ENCODE data around the gene SLC25A6. TPM values are rescaled to one million over a fixed set of nuclear protein-coding genes. Genes with fewer than 3 reads are reported as not detected.

Gene SLC25A6
- total RNA-seq, 5 donors from 2014 or later (not counting 1 experiment from before 2014, with no cell fraction given), result 293 to 355 (median 334) TPM

GRCh38 chrX:1397441-1398270 lies 5.7 kb upstream of the SLC25A6 start:
- Histone ChIP-seq H3K4me1 (ENCODE audit: control insufficient read depth in 1 of 2, extremely low read depth in 1 of 2, insufficient read depth in 2 of 2, low read length in 2 of 2) (peaks cover 3 to 13% of the 10 kb centered on the region in 2 experiments), H3K4me3 (ENCODE audit: control insufficient read depth in 1 of 2, extremely low read depth in 1 of 2, low read length in 1 of 2) (no peak overlapping the region), H3K27me3 (replicated peaks in 1 of 2; ENCODE audit: control insufficient read depth in 2 of 2, extremely low read depth in 1 of 2, insufficient read depth in 2 of 2, low read length in 1 of 2) (no peaks in the 10 kb centered on the region), H3K36me3 (ENCODE audit: control insufficient read depth in 2 of 2, extremely low read depth in 1 of 2, insufficient read depth in 1 of 2, low read length in 1 of 2) (peaks cover 0 to 16% of the 10 kb centered on the region in 2 donors), H3K9me3 (no peaks in the 10 kb centered on the region), H3K27ac (ENCODE audit: low read length) (no peak overlapping the region)
- H3K36me3 Mint-ChIP-seq, result peaks cover 4% of the 10 kb centered on the region
- H3K27ac Mint-ChIP-seq, result no peak overlapping the region
- H3K4me1 Mint-ChIP-seq, result peaks cover 14 to 34% (median 20%) of the 10 kb centered on the region in 3 donors
- H3K4me3 Mint-ChIP-seq, result no peak overlapping the region
- no peaks in the 10 kb centered on the region for H3K9me3 Mint-ChIP-seq
- CTCF ChIA-PET, result no interaction called here
- WGBS (ENCODE audit: insufficient coverage), result 92% methylated on average over 14 of the region's 29 CpGs
- POLR2A ChIA-PET, result no interaction called here
- ATAC-seq (replicated peaks in 1 of 4) (no peak), DNase-seq (no peak)
- no peaks in the 10 kb centered on the region for H3K27me3 Mint-ChIP-seq

GRCh38 chrX:1397001-1397400 lies 5.1 kb upstream of the SLC25A6 start:
- H3K9me3 Mint-ChIP-seq, result no peaks in the 10 kb centered on the region

GRCh38 chrX:1395646-1396216 lies 3.8 kb upstream of the SLC25A6 start:
- Histone ChIP-seq H3K4me3 (ENCODE audit: control insufficient read depth in 1 of 2, extremely low read depth in 1 of 2, low read length in 1 of 2) (no peak overlapping the region), H3K27me3 (replicated peaks in 1 of 2; ENCODE audit: control insufficient read depth in 2 of 2, extremely low read depth in 1 of 2, insufficient read depth in 2 of 2, low read length in 1 of 2) (no peaks in the 10 kb centered on the region), H3K27ac (ENCODE audit: low read length) (no peak overlapping the region), H3K9me3 (no peaks in the 10 kb centered on the region), H3K4me1 (ENCODE audit: control insufficient read depth in 1 of 2, extremely low read depth in 1 of 2, insufficient read depth in 2 of 2, low read length in 2 of 2) (peaks cover 8 to 20% of the 10 kb centered on the region in 2 experiments), H3K36me3 (ENCODE audit: control insufficient read depth in 2 of 2, extremely low read depth in 1 of 2, insufficient read depth in 1 of 2, low read length in 1 of 2) (peaks cover 0 to 7% of the 10 kb centered on the region in 2 donors)
- Mint-ChIP-seq H3K4me1 (peaks cover 19 to 39% (median 27%) of the 10 kb centered on the region in 3 donors), H3K27me3 (no peaks in the 10 kb centered on the region), H3K27ac (peak overlapping the region in 1 of 2 donors; percentile 3), H3K4me3 (peak overlapping the region in 2 of 3 donors; percentile 1 to 14), H3K36me3 (peaks cover 7% of the 10 kb centered on the region), H3K9me3 (no peaks in the 10 kb centered on the region)
- DNase-seq (no peak), ATAC-seq (replicated peaks in 1 of 4) (no peak)
- ChIA-PET POLR2A (no interaction called here), CTCF (no interaction called here)
- WGBS (ENCODE audit: insufficient coverage), result 99% methylated on average over 5 of the region's 5 CpGs

More at GRCh38 chrX:1397001-1397400, 5.1 kb upstream of the SLC25A6 start:
- 96% methylated on average over 8 of the region's 15 CpGs for WGBS (ENCODE audit: insufficient coverage)
- no peaks in the 10 kb centered on the region for H3K9me3 ChIP-seq
- Mint-ChIP-seq H3K36me3 (peaks cover 4% of the 10 kb centered on the region), H3K27ac (no peak overlapping the region), H3K4me1 (peaks cover 14 to 34% (median 20%) of the 10 kb centered on the region in 3 donors), H3K27me3 (no peaks in the 10 kb centered on the region), H3K4me3 (no peak overlapping the region)
- ChIA-PET POLR2A (no interaction called here), CTCF (no interaction called here)
- H3K27ac ChIP-seq (ENCODE audit: low read length), result no peak overlapping the region
- no peak overlapping the region for H3K4me3 ChIP-seq (ENCODE audit: control insufficient read depth in 1 of 2, extremely low read depth in 1 of 2, low read length in 1 of 2)
- ATAC-seq (replicated peaks in 1 of 4) (no peak), DNase-seq (no peak)
- H3K4me1 ChIP-seq (ENCODE audit: control insufficient read depth in 1 of 2, extremely low read depth in 1 of 2, insufficient read depth in 2 of 2, low read length in 2 of 2), result peaks cover 3 to 13% of the 10 kb centered on the region in 2 experiments
- no peaks in the 10 kb centered on the region for H3K27me3 ChIP-seq (replicated peaks in 1 of 2; ENCODE audit: control insufficient read depth in 2 of 2, extremely low read depth in 1 of 2, insufficient read depth in 2 of 2, low read length in 1 of 2)
- peaks cover 0 to 16% of the 10 kb centered on the region in 2 donors for H3K36me3 ChIP-seq (ENCODE audit: control insufficient read depth in 2 of 2, extremely low read depth in 1 of 2, insufficient read depth in 1 of 2, low read length in 1 of 2)

- H3K27me3 ChIP-seq (replicated peaks in 1 of 2; ENCODE audit: control insufficient read depth in 2 of 2, extremely low read depth in 1 of 2, insufficient read depth in 2 of 2, low read length in 1 of 2), result no peaks in the 10 kb centered on the region
- H3K9me3 ChIP-seq, result no peaks in the 10 kb centered on the region
- ChIA-PET CTCF (no interaction called here), POLR2A (no interaction called here)
- ATAC-seq (replicated peaks in 1 of 4) (no peak), DNase-seq (peak in 1 of 35 experiments; percentile 12)
- H3K36me3 ChIP-seq (ENCODE audit: control insufficient read depth in 2 of 2, extremely low read depth in 1 of 2, insufficient read depth in 1 of 2, low read length in 1 of 2), result peaks cover 0 to 13% of the 10 kb centered on the region in 2 donors
- peaks cover 23 to 39% (median 34%) of the 10 kb centered on the region in 3 donors for H3K4me1 Mint-ChIP-seq
- WGBS (ENCODE audit: insufficient coverage), result 93% methylated on average over 22 of the region's 22 CpGs
- peaks cover 12 to 28% of the 10 kb centered on the region in 2 experiments for H3K4me1 ChIP-seq (ENCODE audit: control insufficient read depth in 1 of 2, extremely low read depth in 1 of 2, insufficient read depth in 2 of 2, low read length in 2 of 2)
- H3K27ac Mint-ChIP-seq, result no peak overlapping the region
- peak overlapping the region; percentile 39 to 92 (median 53) for H3K4me3 Mint-ChIP-seq
- no peak overlapping the region for H3K27ac ChIP-seq (ENCODE audit: low read length)
- no peaks in the 10 kb centered on the region for H3K9me3 Mint-ChIP-seq
- H3K4me3 ChIP-seq (ENCODE audit: control insufficient read depth in 1 of 2, extremely low read depth in 1 of 2, low read length in 1 of 2), result no peak overlapping the region
- H3K36me3 Mint-ChIP-seq, result peaks cover 7% of the 10 kb centered on the region
- H3K27me3 Mint-ChIP-seq, result no peaks in the 10 kb centered on the region
These were observed 3.0 kb upstream of the SLC25A6 start for GRCh38 chrX:1394731-1395501.

- no peak overlapping the region for H3K27ac ChIP-seq (ENCODE audit: low read length)
- CTCF ChIA-PET, result no interaction called here
These were observed 2.1 kb upstream of the SLC25A6 start for GRCh38 chrX:1393871-1394615.

More at GRCh38 chrX:1393871-1394615, 2.1 kb upstream of the SLC25A6 start:
- Histone ChIP-seq H3K27me3 (replicated peaks in 1 of 2; ENCODE audit: control insufficient read depth in 2 of 2, extremely low read depth in 1 of 2, insufficient read depth in 2 of 2, low read length in 1 of 2) (no peaks in the 10 kb centered on the region), H3K4me3 (ENCODE audit: control insufficient read depth in 1 of 2, extremely low read depth in 1 of 2, low read length in 1 of 2) (no peak overlapping the region), H3K9me3 (no peaks in the 10 kb centered on the region), H3K4me1 (ENCODE audit: control insufficient read depth in 1 of 2, extremely low read depth in 1 of 2, insufficient read depth in 2 of 2, low read length in 2 of 2) (peaks cover 12 to 37% of the 10 kb centered on the region in 2 experiments), H3K36me3 (ENCODE audit: control insufficient read depth in 2 of 2, extremely low read depth in 1 of 2, insufficient read depth in 1 of 2, low read length in 1 of 2) (peaks cover 5 to 22% of the 10 kb centered on the region in 2 donors)
- 95% methylated on average over 16 of the region's 16 CpGs for WGBS (ENCODE audit: insufficient coverage)
- DNase-seq, result no peak
- Mint-ChIP-seq H3K27me3 (no peaks in the 10 kb centered on the region), H3K4me3 (peak overlapping the region; percentile 80 to 92 (median 90)), H3K4me1 (peaks cover 30 to 43% (median 41%) of the 10 kb centered on the region in 3 donors), H3K27ac (peak overlapping the region; percentile 44 to 87), H3K9me3 (no peaks in the 10 kb centered on the region), H3K36me3 (peaks cover 12% of the 10 kb centered on the region)
- POLR2A ChIA-PET, result no interaction called here
- ATAC-seq (replicated peaks in 1 of 4), result no peak
